Activated T-helper 17 cell treated with anti-CD3 and anti-CD28 coated beads, Interleukin-2, amount 50 U/mL, for 72 hours (primary cell): ENCODE measurements around the gene EEF1AKMT3. TPM values are rescaled to one million over a fixed set of nuclear protein-coding genes. Genes with fewer than 3 reads are reported as not detected.

Experiments used
- ATAC-seq: fragments of 150-1000 bp; cut with Tn5 transposase; replicated peaks from 2 replicates; pipeline ENCODE4 v1.10.0; 2021; ENCODE audit warnings: mild to moderate bottlenecking, moderate library complexity
- H3K27ac Mint-ChIP-seq: one replicate; pipeline ENCODE4 v1.8.0; 2022; ENCODE audit warnings: mixed read lengths
- H3K27me3 Mint-ChIP-seq: one replicate; pipeline ENCODE4 v1.8.0; 2022; ENCODE audit warnings: mixed read lengths
- H3K36me3 Mint-ChIP-seq: one replicate; pipeline ENCODE4 v1.8.0; 2022; ENCODE audit warnings: low read depth, mild to moderate bottlenecking, mixed read lengths
- H3K4me1 Mint-ChIP-seq: one replicate; pipeline ENCODE4 v1.8.0; 2022; ENCODE audit warnings: mixed read lengths
- H3K4me3 Mint-ChIP-seq: one replicate; pipeline ENCODE4 v1.8.0; 2022; ENCODE audit warnings: mild to moderate bottlenecking, mixed read lengths
- H3K9me3 Mint-ChIP-seq: one replicate; pipeline ENCODE4 v1.8.0; 2022; ENCODE audit warnings: mixed read lengths
- total RNA-seq, 2 donors: library from RNA; stranded (reverse); gene quantifications; one replicate each; pipeline ENCODE4 v1.2.3, GENCODE V29; 2022

Gene EEF1AKMT3
- total RNA-seq, 2 donors from 2014 or later = 5.4 to 11.5 TPM

GRCh38 chr12:57829025-57829777 lies 56.8 kb downstream of the EEF1AKMT3 start:
- Mint-ChIP-seq H3K36me3 (peaks cover 64% of the 10 kb centered on the region), H3K4me1 (peaks cover 15% of the 10 kb centered on the region), H3K4me3 (no peak overlapping the region), H3K27ac (peak overlapping the region; percentile 11), H3K9me3 (no peaks in the 10 kb centered on the region), H3K27me3 (no peaks in the 10 kb centered on the region)
- ATAC-seq = no peak

GRCh38 chr12:57830393-57830792 lies 58.0 kb downstream of the EEF1AKMT3 start:
- ATAC-seq = no peak
- H3K27me3 Mint-ChIP-seq = no peaks in the 10 kb centered on the region
- H3K36me3 Mint-ChIP-seq = peaks cover 53% of the 10 kb centered on the region
- H3K4me1 Mint-ChIP-seq = peaks cover 15% of the 10 kb centered on the region
- no peak overlapping the region for H3K4me3 Mint-ChIP-seq
- peak overlapping the region; percentile 11 for H3K27ac Mint-ChIP-seq
- H3K9me3 Mint-ChIP-seq = no peaks in the 10 kb centered on the region

Other genes starting within 250 kb of the EEF1AKMT3 start
- 10 to 100 TPM; 78.8 to 83.1 TPM for gene MBD6, start 249.8 kb upstream of the EEF1AKMT3 start, total RNA-seq
- 10 to 100 TPM; 78.5 to 96.4 TPM for gene DCTN2, start 225.4 kb upstream of the EEF1AKMT3 start, total RNA-seq
- 1 to 10 TPM; 2.0 to 3.0 TPM for gene KIF5A, start 222.6 kb upstream of the EEF1AKMT3 start, total RNA-seq
- gene PIP4K2C, start 181.4 kb upstream of the EEF1AKMT3 start, total RNA-seq = 10 to 100 TPM; 16.0 to 23.0 TPM
- 10 to 100 TPM; 16.7 to 19.5 TPM for gene DTX3, start 167.8 kb upstream of the EEF1AKMT3 start, total RNA-seq
- gene ARHGEF25, start 161.2 kb upstream of the EEF1AKMT3 start, total RNA-seq = 1 to 10 TPM; 1.5 to 1.6 TPM
- 1 to 10 TPM; 1.5 to 3.7 TPM for gene B4GALNT1, start 139.4 kb upstream of the EEF1AKMT3 start, total RNA-seq
- gene OS9, start 78.5 kb upstream of the EEF1AKMT3 start, total RNA-seq = 100 to 1,000 TPM; 107 to 114 TPM
- gene AGAP2, start 33.9 kb upstream of the EEF1AKMT3 start, total RNA-seq = 10 to 100 TPM; 34.9 to 52.0 TPM
- gene TSPAN31, start 27.6 kb upstream of the EEF1AKMT3 start, total RNA-seq = 10 to 100 TPM; 10.7 to 18.7 TPM
- 100 to 1,000 TPM; 132 to 242 TPM for gene CDK4, start 20.3 kb upstream of the EEF1AKMT3 start, total RNA-seq
- gene MARCHF9, start 17.5 kb upstream of the EEF1AKMT3 start, total RNA-seq = 10 to 100 TPM; 22.5 to 26.9 TPM
- gene CYP27B1, start 5.5 kb upstream of the EEF1AKMT3 start, total RNA-seq = 10 to 100 TPM; 14.4 to 14.7 TPM
- 10 to 100 TPM; 19.0 to 39.5 TPM for gene METTL1, start 509 bp upstream of the EEF1AKMT3 start, total RNA-seq
- 10 to 100 TPM; 30.7 to 63.8 TPM for gene TSFM, start 10.2 kb downstream of the EEF1AKMT3 start, total RNA-seq
- 1 to 10 TPM; 1.9 to 2.7 TPM for gene AVIL, start 46.1 kb downstream of the EEF1AKMT3 start, total RNA-seq
- 100 to 1,000 TPM in 1 of 2 donors, 10 to 100 TPM in 1; 68.5 to 113 TPM for gene CTDSP2, start 74.1 kb downstream of the EEF1AKMT3 start, total RNA-seq
- 10 to 100 TPM; 13.5 to 19.4 TPM for gene ATP23, start 169.0 kb downstream of the EEF1AKMT3 start, total RNA-seq